ENCODE results near the gene LTF. TPM values are rescaled to one million over a fixed set of nuclear protein-coding genes. Genes with fewer than 3 reads are reported as not detected.

LTF gene
- total RNA-seq, 1 donor, result 0.72 TPM

- Histone ChIP-seq H2AFZ (ENCODE audit: low read length) (no peak overlapping the region), H3K27ac (ENCODE audit: low read depth, low read length) (no peak overlapping the region), H3K79me2 (ENCODE audit: insufficient read depth, low read length) (no peaks in the 10 kb centered on the region), H3K27me3 (ENCODE audit: insufficient read depth, low read length) (peaks cover 11% of the 10 kb centered on the region), H3K4me2 (ENCODE audit: insufficient read depth, low read length) (no peak overlapping the region), H3K9me3 (ENCODE audit: low read depth, low read length) (no peaks in the 10 kb centered on the region), H4K20me1 (ENCODE audit: insufficient read depth, low read length) (no peaks in the 10 kb centered on the region), H3K36me3 (ENCODE audit: insufficient read depth, low read length) (no peaks in the 10 kb centered on the region), H3K4me3 (ENCODE audit: insufficient read depth, low read length) (no peak overlapping the region), H3K4me1 (ENCODE audit: insufficient read depth, low read length) (peaks cover 27% of the 10 kb centered on the region)
- no peak for TF ChIP-seq CTCF (IDR thresholded peaks at IDR 0.05; ENCODE audit: extremely low read depth, low read depth, low read length)
- DNase-seq (ENCODE audit: insufficient read length, low spot score, missing footprints), result no peak
Observed at GRCh38 chr3:46485779-46486175, 21.1 kb upstream of the LTF start.

GRCh38 chr3:46484911-46485778 is 20.4 kb upstream of the LTF start:
- no peaks in the 10 kb centered on the region for H3K9me3 ChIP-seq (ENCODE audit: low read depth, low read length)
- H4K20me1 ChIP-seq (ENCODE audit: insufficient read depth, low read length), result no peaks in the 10 kb centered on the region
- no peak overlapping the region for H3K4me3 ChIP-seq (ENCODE audit: insufficient read depth, low read length)
- no peaks in the 10 kb centered on the region for H3K79me2 ChIP-seq (ENCODE audit: insufficient read depth, low read length)
- H3K36me3 ChIP-seq (ENCODE audit: insufficient read depth, low read length), result no peaks in the 10 kb centered on the region
- H3K27me3 ChIP-seq (ENCODE audit: insufficient read depth, low read length), result peaks cover 17% of the 10 kb centered on the region
- no peak overlapping the region for H3K27ac ChIP-seq (ENCODE audit: low read depth, low read length)
- no peak overlapping the region for H3K4me2 ChIP-seq (ENCODE audit: insufficient read depth, low read length)
- DNase-seq (ENCODE audit: insufficient read length, low spot score, missing footprints), result peak; percentile 74
- no peak for TF ChIP-seq CTCF (IDR thresholded peaks at IDR 0.05; ENCODE audit: extremely low read depth, low read depth, low read length)
- no peak overlapping the region for H2AFZ ChIP-seq (ENCODE audit: low read length)
- H3K4me1 ChIP-seq (ENCODE audit: insufficient read depth, low read length), result peaks cover 21% of the 10 kb centered on the region

GRCh38 chr3:46484388-46484787 is 19.7 kb upstream of the LTF start:
- peaks cover 19% of the 10 kb centered on the region for H3K27me3 ChIP-seq (ENCODE audit: insufficient read depth, low read length)
- H3K4me2 ChIP-seq (ENCODE audit: insufficient read depth, low read length), result no peak overlapping the region
- no peaks in the 10 kb centered on the region for H4K20me1 ChIP-seq (ENCODE audit: insufficient read depth, low read length)
- no peak overlapping the region for H3K4me3 ChIP-seq (ENCODE audit: insufficient read depth, low read length)
- H2AFZ ChIP-seq (ENCODE audit: low read length), result no peak overlapping the region
- no peak for DNase-seq (ENCODE audit: insufficient read length, low spot score, missing footprints)
- no peaks in the 10 kb centered on the region for H3K9me3 ChIP-seq (ENCODE audit: low read depth, low read length)
- no peaks in the 10 kb centered on the region for H3K79me2 ChIP-seq (ENCODE audit: insufficient read depth, low read length)
- TF ChIP-seq CTCF (IDR thresholded peaks at IDR 0.05; ENCODE audit: extremely low read depth, low read depth, low read length), result no peak
- no peak overlapping the region for H3K27ac ChIP-seq (ENCODE audit: low read depth, low read length)
- no peaks in the 10 kb centered on the region for H3K36me3 ChIP-seq (ENCODE audit: insufficient read depth, low read length)
- H3K4me1 ChIP-seq (ENCODE audit: insufficient read depth, low read length), result peaks cover 14% of the 10 kb centered on the region

- H3K4me1 ChIP-seq (ENCODE audit: insufficient read depth, low read length), result peaks cover 8% of the 10 kb centered on the region
- no peaks in the 10 kb centered on the region for H3K79me2 ChIP-seq (ENCODE audit: insufficient read depth, low read length)
- H3K4me2 ChIP-seq (ENCODE audit: insufficient read depth, low read length), result no peak overlapping the region
- no peak overlapping the region for H3K4me3 ChIP-seq (ENCODE audit: insufficient read depth, low read length)
- H3K36me3 ChIP-seq (ENCODE audit: insufficient read depth, low read length), result no peaks in the 10 kb centered on the region
- no peak overlapping the region for H3K27ac ChIP-seq (ENCODE audit: low read depth, low read length)
- DNase-seq (ENCODE audit: insufficient read length, low spot score, missing footprints), result no peak
- H3K27me3 ChIP-seq (ENCODE audit: insufficient read depth, low read length), result peaks cover 25% of the 10 kb centered on the region
- H3K9me3 ChIP-seq (ENCODE audit: low read depth, low read length), result no peaks in the 10 kb centered on the region
- no peak overlapping the region for H2AFZ ChIP-seq (ENCODE audit: low read length)
- no peak for TF ChIP-seq CTCF (IDR thresholded peaks at IDR 0.05; ENCODE audit: extremely low read depth, low read depth, low read length)
- H4K20me1 ChIP-seq (ENCODE audit: insufficient read depth, low read length), result no peaks in the 10 kb centered on the region
Observed at GRCh38 chr3:46483825-46484224, 19.1 kb upstream of the LTF start.

All from osteoblast (primary cell).